GM18909 (cell line): Measurements from ENCODE around the gene THAP9.
"Not testable (repeated sequence)": the region's sequence is repeated elsewhere in the genome, so short reads cannot be mapped to it uniquely, and the experiment has no call there.

ENCODE experiments used
- ATAC-seq: cut with Tn5 transposase; IDR thresholded peaks from one replicate; pipeline ENCODE4 v1.9.1; 2021; ENCODE audit warnings: mild to moderate bottlenecking; ENCODE audit not compliant: unreplicated experiment, poor library complexity

Gene THAP9, protein sequence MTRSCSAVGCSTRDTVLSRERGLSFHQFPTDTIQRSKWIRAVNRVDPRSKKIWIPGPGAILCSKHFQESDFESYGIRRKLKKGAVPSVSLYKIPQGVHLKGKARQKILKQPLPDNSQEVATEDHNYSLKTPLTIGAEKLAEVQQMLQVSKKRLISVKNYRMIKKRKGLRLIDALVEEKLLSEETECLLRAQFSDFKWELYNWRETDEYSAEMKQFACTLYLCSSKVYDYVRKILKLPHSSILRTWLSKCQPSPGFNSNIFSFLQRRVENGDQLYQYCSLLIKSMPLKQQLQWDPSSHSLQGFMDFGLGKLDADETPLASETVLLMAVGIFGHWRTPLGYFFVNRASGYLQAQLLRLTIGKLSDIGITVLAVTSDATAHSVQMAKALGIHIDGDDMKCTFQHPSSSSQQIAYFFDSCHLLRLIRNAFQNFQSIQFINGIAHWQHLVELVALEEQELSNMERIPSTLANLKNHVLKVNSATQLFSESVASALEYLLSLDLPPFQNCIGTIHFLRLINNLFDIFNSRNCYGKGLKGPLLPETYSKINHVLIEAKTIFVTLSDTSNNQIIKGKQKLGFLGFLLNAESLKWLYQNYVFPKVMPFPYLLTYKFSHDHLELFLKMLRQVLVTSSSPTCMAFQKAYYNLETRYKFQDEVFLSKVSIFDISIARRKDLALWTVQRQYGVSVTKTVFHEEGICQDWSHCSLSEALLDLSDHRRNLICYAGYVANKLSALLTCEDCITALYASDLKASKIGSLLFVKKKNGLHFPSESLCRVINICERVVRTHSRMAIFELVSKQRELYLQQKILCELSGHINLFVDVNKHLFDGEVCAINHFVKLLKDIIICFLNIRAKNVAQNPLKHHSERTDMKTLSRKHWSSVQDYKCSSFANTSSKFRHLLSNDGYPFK

DNA sequence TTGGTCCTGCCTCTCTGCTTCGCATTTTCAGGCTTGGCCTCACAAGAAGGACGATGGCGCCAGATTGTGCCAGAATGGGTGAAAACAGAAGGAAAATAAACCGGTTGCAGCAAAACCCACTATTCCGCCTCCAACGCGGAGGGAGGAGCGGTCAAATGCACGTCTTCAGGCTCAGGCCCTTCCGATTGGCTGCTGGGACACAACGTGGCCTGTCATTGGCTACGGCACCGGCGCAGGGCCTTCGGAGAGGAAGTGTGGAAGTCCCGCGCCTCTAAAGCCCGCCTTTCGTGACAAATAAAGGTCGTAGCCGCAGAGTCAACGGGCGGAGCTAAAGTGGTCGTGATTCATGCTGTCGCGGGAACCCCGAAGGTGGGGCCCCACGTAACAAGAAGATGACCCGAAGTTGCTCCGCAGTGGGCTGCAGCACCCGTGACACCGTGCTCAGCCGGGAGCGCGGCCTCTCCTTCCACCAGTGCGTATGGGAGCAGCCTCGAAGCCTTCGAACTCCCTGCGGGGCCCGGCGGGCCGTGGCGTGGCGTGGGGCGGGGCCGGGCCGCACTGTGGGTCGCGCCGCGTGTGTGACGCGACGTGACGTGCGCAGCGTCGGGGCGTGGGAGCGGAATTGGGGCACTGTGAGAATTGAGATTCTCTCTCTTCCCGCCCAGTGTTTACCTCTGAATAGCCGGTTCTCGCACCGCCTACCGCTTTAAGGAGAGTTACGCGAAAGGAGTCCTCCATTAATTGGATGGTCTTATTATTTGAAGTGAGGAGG, at the start of gene THAP9:
THAP9 (plus strand) TSS at position 325 of the 772 bp plus-strand sequence; CDS start at position 393, 68 bp downstream.
- ATAC-seq: peak; percentile 90

GRCh38 chr4:82851318-82851717, 49.2 kb upstream of the THAP9 start:
- ATAC-seq: no peak

- ATAC-seq: no peak
Observed at GRCh38 chr4:82851885-82852750, 48.4 kb upstream of the THAP9 start.

- no peak for ATAC-seq
Observed at GRCh38 chr4:82852751-82853285, 47.7 kb upstream of the THAP9 start.

GRCh38 chr4:82860487-82860886, 40.0 kb upstream of the THAP9 start:
- ATAC-seq: not testable (repeated sequence)

DNA sequence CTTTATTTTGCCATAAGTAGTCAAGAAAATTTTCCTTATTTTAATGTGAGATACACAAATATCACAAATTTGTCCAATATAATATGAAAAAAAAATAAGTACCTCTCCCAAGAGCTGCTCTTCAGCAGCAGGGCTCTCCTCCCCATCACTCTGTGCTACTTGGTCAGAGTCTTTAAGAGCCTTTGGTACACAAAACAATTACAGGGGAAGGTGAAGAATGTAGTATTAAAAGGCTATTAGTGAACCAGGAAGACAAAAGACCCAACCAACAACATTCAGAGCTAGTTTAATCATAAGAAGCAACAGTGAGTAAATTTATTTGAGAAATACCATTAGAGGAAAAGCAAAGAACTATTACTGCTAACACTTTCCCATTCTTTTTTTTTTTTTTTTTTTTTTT, 39.0 kb upstream of the THAP9 start:
- ATAC-seq: no peak

DNA sequence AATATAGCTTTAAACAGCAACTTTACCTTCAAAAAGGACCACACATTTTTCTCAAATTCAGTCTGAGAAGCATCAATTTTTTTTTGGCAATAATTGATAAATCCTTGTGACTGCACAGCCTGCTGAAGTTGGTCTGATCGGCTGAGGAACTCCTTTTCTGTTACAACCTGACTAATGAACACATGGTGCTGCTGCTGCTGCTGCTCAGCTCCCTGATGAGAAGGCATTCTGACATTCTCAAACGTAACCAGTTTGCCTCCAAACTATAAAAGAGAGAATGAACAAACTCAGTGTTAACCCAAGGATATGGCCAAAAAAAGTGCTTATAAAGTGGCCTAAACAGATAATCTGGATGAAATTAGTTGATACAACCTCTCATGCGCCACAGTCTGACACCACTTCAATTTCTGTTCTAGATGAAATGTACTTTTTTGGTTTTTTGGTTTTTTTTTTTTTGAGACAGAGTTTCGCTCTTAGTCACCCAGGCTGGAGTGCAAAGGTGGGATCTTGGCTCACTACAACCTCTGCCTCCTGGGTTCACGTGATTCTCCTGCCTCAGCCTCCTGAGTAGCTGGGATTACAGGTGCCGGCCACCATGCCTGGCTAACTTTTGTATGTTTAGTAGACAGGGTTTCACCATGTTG, 36.1 kb upstream of the THAP9 start:
- no peak for ATAC-seq

DNA sequence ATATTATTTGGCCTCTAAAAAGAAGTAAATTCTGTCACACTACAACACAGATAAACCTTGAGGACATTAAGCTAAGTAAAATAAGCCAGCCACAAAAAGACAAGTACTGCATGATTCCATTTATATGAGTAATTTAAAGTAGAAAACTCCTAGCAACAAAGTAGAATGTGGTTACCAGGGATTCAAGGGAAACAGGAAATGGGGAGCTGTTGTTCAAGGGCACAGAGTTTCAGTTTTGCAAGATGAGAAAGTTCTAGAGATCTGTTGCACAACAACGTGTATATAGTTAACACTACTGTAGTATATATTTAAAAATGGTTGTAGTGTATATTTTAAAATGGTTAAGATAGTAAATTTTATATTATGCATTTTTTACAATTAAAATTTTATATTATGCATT, 34.9 kb upstream of the THAP9 start:
- ATAC-seq: no peak

DNA sequence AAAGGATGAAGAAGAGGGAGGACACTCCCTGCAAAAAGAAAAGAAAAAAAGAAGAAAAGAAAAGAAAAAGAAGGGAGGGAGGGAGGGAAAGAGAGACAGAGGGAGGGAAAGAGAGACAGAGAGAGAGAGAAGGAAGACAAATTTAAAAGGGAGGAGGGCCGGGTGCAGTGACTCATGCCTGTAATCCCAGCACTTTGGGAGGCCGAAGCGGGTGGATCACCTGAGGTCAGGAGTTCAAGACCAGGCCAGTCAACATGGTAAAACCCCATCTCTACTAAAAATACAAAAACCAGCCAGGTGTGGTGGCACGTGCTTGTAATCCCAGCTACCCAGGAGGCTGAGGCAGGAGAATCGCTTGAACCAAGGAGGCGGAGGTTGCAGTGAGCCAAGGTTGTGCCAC, 34.5 kb upstream of the THAP9 start:
- not testable (repeated sequence) for ATAC-seq

DNA sequence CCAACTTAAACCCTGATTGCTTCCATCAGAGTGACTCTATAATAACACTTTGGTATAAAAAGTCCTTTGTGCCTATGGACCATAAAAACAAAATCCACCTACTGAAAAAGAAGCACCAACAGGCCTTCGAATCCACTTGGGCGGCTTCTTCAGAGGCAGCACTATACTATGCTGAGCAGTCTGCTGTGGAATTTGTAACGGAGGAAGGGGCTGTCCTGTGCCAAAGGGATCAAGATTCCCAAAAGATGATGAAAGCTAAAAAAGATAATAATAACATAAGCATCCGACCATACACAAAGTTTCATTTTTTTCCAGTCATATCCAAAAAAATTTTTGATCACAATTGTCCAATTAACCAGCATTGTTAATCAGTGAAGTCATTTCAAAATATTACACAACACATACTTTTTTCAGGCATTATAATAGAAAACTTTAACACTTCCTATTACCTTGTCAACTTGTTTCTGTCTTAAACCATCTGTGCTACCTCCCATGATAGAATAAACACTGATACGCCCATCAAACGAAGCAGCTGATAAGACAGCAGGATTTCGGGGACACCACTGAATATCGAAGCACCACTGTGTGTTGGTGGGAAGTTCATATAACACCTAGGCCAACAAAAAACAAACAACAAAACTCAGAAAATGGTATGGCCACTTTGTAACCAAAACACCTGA, 33.7 kb upstream of the THAP9 start:
- ATAC-seq: no peak

DNA sequence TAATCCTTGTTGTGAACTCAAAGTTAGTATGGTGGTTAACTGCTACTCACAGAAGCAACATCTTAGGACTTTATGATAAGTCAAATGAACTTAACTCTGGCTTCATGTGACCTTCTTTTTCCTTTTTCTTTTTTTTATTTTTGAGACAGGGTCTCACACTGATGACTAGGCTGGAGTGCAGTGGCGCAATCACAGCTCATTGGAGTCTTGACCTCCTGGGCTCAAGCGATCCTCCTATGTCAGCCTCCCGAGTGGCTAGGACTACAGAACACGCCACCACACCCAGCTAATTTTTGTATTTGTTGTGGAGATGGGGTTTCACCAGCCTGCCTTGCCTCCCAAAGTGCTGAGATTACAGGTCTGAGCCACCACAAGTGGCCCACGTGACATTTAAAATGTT, 32.0 kb upstream of the THAP9 start:
- no peak for ATAC-seq

DNA sequence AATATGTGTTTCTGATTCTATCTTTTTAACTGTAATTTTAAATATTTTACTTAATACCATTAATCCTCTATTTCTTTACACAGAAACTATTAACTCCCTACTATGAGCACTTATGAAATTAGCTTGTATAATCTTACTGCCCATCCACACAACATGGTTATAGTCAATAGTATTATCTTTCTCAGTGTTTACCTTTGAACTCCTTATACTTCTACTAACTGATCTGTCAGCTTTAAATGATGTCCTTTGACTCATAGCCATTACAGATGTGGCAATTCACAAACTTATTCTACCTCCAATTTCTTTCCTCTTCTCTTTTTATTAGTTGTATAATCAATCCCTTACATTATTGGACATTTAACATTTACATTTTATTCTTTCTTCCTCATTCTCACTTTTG, 15.1 kb upstream of the THAP9 start:
- ATAC-seq: no peak

DNA sequence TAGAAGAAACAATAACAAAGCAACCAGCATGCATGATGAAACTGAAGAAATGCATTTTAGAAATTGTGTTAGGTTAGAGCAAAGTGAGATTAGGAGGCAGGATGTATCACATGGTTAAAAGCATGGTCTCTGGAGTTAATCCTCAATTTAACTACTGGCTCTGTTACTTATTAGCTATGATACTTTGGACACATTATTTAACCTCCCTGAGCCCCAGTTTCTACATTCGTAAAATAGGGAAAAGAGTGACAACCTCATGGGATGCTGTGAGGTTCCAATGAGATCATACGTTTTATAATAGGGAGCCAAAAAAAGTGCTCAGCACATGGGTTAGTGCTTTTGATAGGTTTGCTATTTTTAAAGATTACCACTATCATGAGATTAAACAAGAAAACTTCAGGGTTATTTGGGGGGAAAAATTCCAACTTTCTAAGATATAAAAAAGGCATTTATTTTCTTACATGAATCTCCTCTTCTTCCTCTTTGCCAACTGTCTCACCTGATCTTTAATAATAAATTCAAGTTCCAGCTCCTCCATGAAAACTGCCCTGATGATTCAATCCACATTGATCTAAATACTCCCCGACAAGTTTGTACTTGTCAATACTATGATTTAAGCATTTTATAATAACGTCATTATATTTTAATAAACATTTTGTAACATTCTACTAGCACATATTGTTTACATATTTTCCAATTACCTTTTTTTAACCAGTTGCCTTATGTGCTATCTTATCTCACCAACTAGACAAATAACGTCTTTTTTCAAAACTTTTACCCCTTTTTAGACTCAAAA, 14.2 kb upstream of the THAP9 start:
- no peak for ATAC-seq

DNA sequence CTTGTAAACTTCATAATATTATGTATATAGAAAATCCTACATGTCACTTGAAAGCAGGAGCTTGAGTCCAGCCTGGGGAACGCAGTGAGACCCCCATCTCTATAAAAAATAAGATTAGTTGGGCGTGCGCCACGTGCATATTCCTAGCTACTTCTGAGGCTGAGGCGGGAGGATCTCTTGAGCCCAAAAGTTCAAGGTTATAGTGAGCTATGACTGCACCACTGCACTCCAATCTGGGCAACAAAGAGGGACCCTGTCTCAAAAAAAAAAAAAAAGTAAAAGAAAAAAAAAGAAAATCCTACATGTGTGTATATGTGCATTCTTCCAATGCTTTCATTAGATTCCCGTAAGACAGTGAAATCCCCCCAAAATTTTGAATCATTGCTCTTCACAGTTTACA, 11.2 kb upstream of the THAP9 start:
- no peak for ATAC-seq

DNA sequence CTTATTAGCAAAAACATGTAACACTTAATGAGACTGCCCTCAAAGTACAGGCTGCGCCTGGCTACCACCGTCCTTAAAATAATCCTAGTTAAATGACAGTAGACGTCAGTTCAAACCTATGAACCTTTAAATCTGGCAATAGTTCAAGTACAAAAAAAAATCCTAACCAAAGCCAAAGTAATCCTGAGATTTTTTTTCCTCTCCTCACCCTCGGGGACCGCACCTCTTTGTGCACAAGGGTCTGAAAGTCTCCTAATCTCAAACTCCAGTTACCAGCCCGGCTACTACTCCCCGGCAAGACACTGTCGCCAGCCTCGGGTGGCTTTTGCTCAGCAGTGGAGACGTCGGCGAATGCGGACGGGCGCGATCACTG, 10.0 kb upstream of the THAP9 start:
- ATAC-seq: no peak

- ATAC-seq: peak; percentile 93
Observed at GRCh38 chr4:82890901-82891706, 9.4 kb upstream of the THAP9 start, which contains the start of gene SEC31A. TSS of gene SEC31A (minus strand) at chr4:82891153. CDS start at chr4:82881936, 9,217 bp downstream.
